ENCODE results near the gene ANKRD40CL.
"Not testable (repeated sequence)": the region's sequence is repeated elsewhere in the genome, so short reads cannot be mapped to it uniquely, and the experiment has no call there.

Gene ANKRD40CL

GRCh38 chr17:50762177-50762576 is 5.1 kb downstream of the ANKRD40CL start:
- DNase-seq (ENCODE audit: low spot score), result no peak

- DNase-seq (ENCODE audit: low spot score), result no peak
Observed at GRCh38 chr17:50758989-50759544, 8.3 kb downstream of the ANKRD40CL start.

- DNase-seq (ENCODE audit: low spot score), result no peak
Observed at GRCh38 chr17:50758524-50758923, 8.8 kb downstream of the ANKRD40CL start.

GRCh38 chr17:50754521-50754920 is 12.8 kb downstream of the ANKRD40CL start:
- no peak for DNase-seq (ENCODE audit: low spot score)

GRCh38 chr17:50749245-50749644 is 18.1 kb downstream of the ANKRD40CL start:
- DNase-seq (ENCODE audit: low spot score), result no peak

- DNase-seq (ENCODE audit: low spot score), result no peak
Observed at GRCh38 chr17:50745631-50746030, 21.7 kb downstream of the ANKRD40CL start.

- no peak for DNase-seq (ENCODE audit: low spot score)
Observed at GRCh38 chr17:50739098-50739497, 28.2 kb downstream of the ANKRD40CL start.

GRCh38 chr17:50737118-50737698 is 30.1 kb downstream of the ANKRD40CL start:
- DNase-seq (ENCODE audit: low spot score), result no peak

GRCh38 chr17:50735287-50735686 is 32.0 kb downstream of the ANKRD40CL start:
- no peak for DNase-seq (ENCODE audit: low spot score)

GRCh38 chr17:50731575-50732460 is 35.5 kb downstream of the ANKRD40CL start:
- no peak for DNase-seq (ENCODE audit: low spot score)

GRCh38 chr17:50728881-50729765 is 38.2 kb downstream of the ANKRD40CL start:
- DNase-seq (ENCODE audit: low spot score), result no peak

GRCh38 chr17:50728112-50728429 is 39.2 kb downstream of the ANKRD40CL start:
- DNase-seq (ENCODE audit: low spot score), result no peak

GRCh38 chr17:50725769-50726655 is 41.3 kb downstream of the ANKRD40CL start:
- no peak for DNase-seq (ENCODE audit: low spot score)

GRCh38 chr17:50724622-50725021 is 42.7 kb downstream of the ANKRD40CL start:
- not testable (repeated sequence) for DNase-seq (ENCODE audit: low spot score)

- no peak for DNase-seq (ENCODE audit: low spot score)
Observed at GRCh38 chr17:50722746-50723145, 44.6 kb downstream of the ANKRD40CL start.

GRCh38 chr17:50721194-50722010 is 45.9 kb downstream of the ANKRD40CL start:
- DNase-seq (ENCODE audit: low spot score), result no peak

GRCh38 chr17:50719924-50720794 is 47.2 kb downstream of the ANKRD40CL start:
- no peak for DNase-seq (ENCODE audit: low spot score)

GRCh38 chr17:50719144-50719923 is 48.0 kb downstream of the ANKRD40CL start, which contains the start of gene LUC7L3:
LUC7L3 (plus strand) TSS chr17:50719603; CDS start chr17:50719733, 130 bp downstream.
- peak; percentile 91 for DNase-seq (ENCODE audit: low spot score)
